D721Med (cell line): ENCODE results near the gene DPYSL4.

Experiments
- DNase-seq: peaks from one replicate; pipeline ENCODE4 v3.0.0; 2011; ENCODE audit warnings: low spot score; ENCODE audit not compliant: insufficient read length
- FAIRE-seq: peaks from 2 replicates; lab custom pipeline; 2011; peaks lifted over from hg19 to GRCh38; lab: Jason Lieb, UNC
- TF ChIP-seq, protein P1 (sequence below): IDR thresholded peaks from 2 replicates; pipeline ENCODE4 v1.5.1; 2012; ENCODE audit warnings: mild to moderate bottlenecking, control low read depth; ENCODE audit not compliant: insufficient read depth; ENCODE audit errors: missing control alignments

The DPYSL4 gene

DNA sequence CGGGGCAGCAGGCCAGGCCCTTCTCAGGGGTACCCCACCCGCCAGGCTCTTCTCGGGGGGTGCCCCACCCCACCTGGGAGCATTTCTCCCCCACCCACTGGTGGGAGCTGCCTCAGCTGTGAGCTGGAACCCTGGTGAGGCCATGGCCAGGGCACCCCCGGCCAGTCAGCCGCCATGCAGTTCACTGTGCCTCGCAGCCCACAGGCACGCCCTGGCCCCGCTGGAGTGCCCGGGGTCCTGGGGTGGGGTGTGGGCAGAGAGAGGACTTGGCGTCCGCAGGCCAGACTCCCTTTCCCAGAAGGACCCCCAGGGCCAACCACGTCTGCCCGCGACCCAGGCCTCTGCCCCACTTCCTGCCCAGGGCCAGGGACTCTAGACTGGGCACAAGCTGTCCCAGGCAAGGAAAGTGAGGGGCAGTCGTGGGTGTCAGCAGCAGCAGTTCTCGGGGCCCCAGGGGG lies 13.1 kb downstream of the DPYSL4 start:
- DNase-seq (no peak), FAIRE-seq (no peak)
- TF ChIP-seq, protein P1, sequence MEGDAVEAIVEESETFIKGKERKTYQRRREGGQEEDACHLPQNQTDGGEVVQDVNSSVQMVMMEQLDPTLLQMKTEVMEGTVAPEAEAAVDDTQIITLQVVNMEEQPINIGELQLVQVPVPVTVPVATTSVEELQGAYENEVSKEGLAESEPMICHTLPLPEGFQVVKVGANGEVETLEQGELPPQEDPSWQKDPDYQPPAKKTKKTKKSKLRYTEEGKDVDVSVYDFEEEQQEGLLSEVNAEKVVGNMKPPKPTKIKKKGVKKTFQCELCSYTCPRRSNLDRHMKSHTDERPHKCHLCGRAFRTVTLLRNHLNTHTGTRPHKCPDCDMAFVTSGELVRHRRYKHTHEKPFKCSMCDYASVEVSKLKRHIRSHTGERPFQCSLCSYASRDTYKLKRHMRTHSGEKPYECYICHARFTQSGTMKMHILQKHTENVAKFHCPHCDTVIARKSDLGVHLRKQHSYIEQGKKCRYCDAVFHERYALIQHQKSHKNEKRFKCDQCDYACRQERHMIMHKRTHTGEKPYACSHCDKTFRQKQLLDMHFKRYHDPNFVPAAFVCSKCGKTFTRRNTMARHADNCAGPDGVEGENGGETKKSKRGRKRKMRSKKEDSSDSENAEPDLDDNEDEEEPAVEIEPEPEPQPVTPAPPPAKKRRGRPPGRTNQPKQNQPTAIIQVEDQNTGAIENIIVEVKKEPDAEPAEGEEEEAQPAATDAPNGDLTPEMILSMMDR, result no peak

DNA sequence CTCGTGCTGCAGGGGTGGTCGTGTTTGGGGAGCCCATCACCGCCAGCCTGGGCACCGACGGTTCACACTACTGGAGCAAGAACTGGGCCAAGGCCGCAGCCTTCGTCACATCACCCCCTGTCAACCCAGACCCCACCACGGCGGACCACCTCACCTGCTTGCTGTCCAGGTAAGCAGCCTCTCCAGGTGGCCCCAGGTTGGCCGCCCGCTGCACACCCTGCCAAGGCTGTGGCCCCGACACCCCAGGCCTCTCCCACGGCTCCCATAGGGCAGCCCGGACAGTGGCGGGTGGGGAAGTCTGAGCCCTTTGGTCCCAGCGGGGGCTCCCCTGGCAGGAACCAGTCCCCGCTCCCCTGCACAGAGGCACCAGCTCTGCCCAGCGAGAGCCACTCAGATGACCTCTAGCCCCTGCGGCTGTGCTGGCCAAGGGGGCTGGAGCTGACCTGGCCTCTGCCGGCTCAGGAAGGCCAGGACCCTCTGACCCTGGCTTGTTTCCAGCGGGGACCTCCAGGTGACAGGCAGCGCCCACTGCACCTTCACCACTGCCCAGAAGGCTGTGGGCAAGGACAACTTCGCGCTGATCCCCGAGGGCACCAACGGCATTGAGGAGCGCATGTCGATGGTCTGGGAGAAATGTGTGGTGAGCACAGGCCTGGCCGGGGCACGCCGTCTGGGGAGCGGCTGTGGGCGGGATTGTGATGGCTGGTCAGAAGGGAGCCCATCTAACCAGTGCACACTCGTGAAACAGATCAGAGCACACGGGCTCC lies 13.8 kb downstream of the DPYSL4 start:
- DNase-seq (no peak), FAIRE-seq (no peak)
- TF ChIP-seq, protein P1, result no peak

DNA sequence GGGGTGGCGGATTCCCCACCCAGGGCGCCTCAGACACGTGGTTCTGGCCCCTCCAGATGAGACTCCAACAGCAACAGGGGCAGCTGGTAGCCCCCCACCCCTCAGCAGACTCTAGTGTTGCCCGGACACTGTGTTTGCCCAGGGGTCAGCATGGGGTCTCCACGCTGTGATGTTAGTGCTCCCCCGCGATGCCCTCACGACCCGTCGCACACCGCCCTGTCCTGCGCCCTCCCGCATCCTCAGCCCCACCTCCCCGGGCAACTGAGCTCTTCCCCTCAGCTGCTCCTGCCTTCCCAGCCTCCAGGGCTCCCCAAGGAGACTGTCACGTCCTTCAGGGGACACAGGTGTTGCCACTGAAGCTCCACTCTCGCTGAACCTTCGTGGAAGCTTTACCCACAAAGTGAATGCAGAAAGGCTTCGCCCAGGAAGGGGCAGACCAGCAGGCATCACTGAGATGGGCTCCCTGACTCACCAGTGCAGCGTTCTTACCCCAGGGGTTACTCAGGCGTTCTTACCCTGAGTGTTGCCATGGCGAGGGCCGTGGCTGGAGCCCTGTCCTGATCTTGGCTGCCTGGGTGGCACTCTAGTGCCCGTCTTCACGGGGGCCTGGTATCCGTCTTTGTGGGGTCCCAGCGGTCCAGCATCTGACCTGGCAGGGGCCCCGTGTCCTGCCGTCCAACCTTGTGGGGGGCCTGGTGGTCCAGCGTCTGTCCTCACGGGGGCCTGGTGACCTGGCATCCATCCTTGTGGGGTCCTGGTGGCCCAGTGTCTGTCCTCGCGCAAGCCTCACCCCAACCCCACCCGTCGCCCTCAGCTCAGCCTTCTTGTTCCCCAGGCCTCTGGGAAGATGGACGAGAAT lies 14.6 kb downstream of the DPYSL4 start:
- TF ChIP-seq, protein P1, result no peak
- DNase-seq (no peak), FAIRE-seq (no peak)

DNA sequence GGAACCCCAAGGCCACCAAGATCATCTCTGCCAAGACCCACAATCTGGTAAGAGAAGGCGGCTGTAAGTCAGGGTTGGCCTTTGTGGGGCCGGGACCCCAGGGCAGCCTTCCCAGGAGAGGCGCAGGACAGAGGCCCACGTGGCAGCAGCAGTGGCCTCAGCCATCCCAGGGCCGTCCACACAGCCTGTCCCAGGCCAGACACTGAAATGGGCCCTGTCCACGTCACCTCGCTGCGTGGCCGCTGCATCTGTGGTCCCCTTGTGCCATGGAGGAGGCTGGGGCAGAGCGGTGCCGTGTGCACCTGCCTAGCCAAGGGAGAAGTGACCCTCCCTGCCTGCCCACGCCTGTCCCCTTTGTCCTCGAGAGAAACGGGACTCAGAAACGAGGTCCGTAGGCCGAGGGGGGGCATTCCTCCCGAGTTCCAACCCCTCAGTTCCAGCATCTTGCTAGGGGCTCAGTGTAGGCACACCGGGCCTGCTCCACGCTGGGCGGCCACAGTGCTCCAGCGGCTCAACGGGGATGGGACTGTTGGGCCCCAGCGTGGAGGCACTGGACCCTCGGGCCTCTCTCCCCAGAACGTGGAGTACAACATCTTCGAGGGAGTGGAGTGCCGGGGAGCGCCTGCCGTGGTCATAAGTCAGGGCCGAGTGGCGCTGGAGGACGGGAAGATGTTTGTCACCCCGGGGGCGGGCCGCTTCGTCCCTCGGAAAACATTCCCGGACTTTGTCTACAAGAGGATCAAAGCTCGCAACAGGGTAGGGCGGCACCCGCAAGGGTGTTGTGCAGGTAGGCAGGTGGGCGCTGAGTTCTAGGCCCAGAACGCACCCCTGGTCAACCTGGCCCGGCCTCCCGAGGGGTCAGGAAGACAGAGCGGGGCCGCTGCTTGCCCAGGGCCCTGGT lies 15.6 kb downstream of the DPYSL4 start:
- TF ChIP-seq, protein P1, result no peak
- DNase-seq (no peak), FAIRE-seq (no peak)

DNA sequence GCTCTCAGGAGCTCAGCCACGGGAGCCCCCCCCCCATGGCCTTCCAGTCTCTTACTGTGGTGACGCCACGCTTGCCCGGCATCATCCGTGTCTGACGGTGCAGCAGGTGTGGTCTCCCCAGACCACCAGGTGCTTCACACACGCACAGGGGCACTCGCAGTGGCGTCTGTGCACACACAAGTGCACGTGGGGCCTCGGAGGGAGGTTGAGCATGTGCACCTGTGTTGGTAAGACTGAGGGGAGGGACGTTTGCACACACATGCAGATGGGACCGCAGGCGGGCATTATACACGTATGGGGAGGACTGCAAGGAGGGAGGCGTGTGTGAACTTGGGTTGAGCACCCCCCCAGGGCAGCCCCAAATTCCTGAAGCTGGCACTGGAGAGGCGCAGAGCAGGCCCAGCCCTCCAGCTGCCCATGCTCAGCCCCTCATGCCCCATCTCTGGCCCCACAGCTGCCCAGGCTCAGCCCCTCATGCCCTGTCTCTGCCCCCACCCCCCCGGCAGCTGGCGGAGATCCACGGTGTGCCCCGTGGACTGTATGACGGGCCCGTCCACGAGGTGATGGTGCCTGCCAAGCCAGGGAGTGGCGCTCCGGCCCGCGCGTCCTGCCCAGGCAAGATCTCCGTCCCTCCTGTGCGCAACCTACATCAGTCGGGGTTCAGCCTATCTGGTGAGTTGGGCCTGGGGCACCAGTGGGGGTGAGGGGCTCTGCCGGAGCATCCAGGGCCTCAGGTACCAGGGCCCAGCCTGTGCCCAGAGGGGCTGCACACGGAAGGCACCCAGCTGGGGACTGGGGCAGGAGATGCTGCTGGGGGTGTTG lies 16.7 kb downstream of the DPYSL4 start:
- FAIRE-seq (no peak), DNase-seq (no peak)

More for the DNA sequence above, 16.7 kb downstream of the DPYSL4 start:
- TF ChIP-seq, protein P1, result no peak
